CD14-positive monocyte (primary cell): ENCODE measurements around the gene NOP14. TPM values are rescaled to one million over a fixed set of nuclear protein-coding genes. Genes with fewer than 3 reads are reported as not detected.

Experiments used
- DNase-seq, 3 donors: peaks; one replicate each; pipeline ENCODE4 v3.0.0-alpha.2; 2011 to 2022
- H2AFZ ChIP-seq: 2 replicates; pipeline ENCODE4 v1.6.0; 2012; ENCODE audit warnings: mild to moderate bottlenecking, low read depth, low read length, inconsistent platforms; ENCODE audit not compliant: insufficient read depth, poor library complexity, severe bottlenecking
- H3K27ac ChIP-seq, 2 donors: 1 replicate in 1 of 2; 2 replicates in 1 of 2; pipeline ENCODE4 v1.5.1; 2012 to 2013; ENCODE audit warnings: low read length in 2 of 2, control low read depth in 1 of 2, inconsistent platforms in 1 of 2, low read depth in 1 of 2, mild to moderate bottlenecking in 1 of 2
- H3K27me3 ChIP-seq, 2 donors: one replicate each; pipeline versions ENCODE4 v1.6.0 to v1.6.1; 2011 to 2013; ENCODE audit warnings: low read length in 2 of 2; ENCODE audit not compliant: control insufficient read depth in 2 of 2, insufficient read depth in 2 of 2
- H3K36me3 ChIP-seq, 2 donors: replicated peaks in 1 of 2; 1 replicate in 1 of 2; 2 replicates in 1 of 2; pipeline versions ENCODE4 v1.5.1 to v1.6.1; 2012 to 2013; ENCODE audit warnings: low read length in 2 of 2, control low read depth in 1 of 2, inconsistent platforms in 1 of 2, mild to moderate bottlenecking in 1 of 2; ENCODE audit not compliant: insufficient read depth in 2 of 2, control insufficient read depth in 1 of 2
- H3K4me1 ChIP-seq, 2 donors: 1 replicate in 1 of 2; 2 replicates in 1 of 2; pipeline versions ENCODE4 v1.5.1 to v1.6.1; 2012 to 2013; ENCODE audit warnings: low read length in 2 of 2, control low read depth in 1 of 2, inconsistent platforms in 1 of 2, mild to moderate bottlenecking in 1 of 2, moderate library complexity in 1 of 2; ENCODE audit not compliant: insufficient read depth in 2 of 2, control insufficient read depth in 1 of 2
- H3K4me2 ChIP-seq: replicated peaks from 2 replicates; pipeline ENCODE3; 2012; ENCODE audit warnings: low read length, moderate library complexity, mild to moderate bottlenecking; ENCODE audit not compliant: poor library complexity, severe bottlenecking; ENCODE audit errors: extremely low read depth
- H3K4me3 ChIP-seq, 3 experiments: fragments of 200-600 bp in 1 of 3; sonication (generic) in 1 of 3; replicated peaks in 1 of 3; 1 replicate in 2 of 3; 2 replicates in 1 of 3; pipeline ENCODE4 v1.5.1; 2011 to 2013; ENCODE audit warnings: low read length in 3 of 3, mild to moderate bottlenecking in 3 of 3, control low read depth in 2 of 3, low read depth in 2 of 3, inconsistent platforms in 1 of 3, moderate library complexity in 1 of 3
- H3K79me2 ChIP-seq: 2 replicates; pipeline ENCODE4 v1.6.0; 2012; ENCODE audit warnings: mild to moderate bottlenecking, control low read depth, inconsistent platforms, low read length, moderate library complexity; ENCODE audit not compliant: insufficient read depth
- H3K9ac ChIP-seq: 2 replicates; pipeline ENCODE4 v1.6.0; 2017; ENCODE audit warnings: low read length, mild to moderate bottlenecking; ENCODE audit not compliant: insufficient read depth, poor library complexity, severe bottlenecking
- H3K9me3 ChIP-seq, 2 donors: replicated peaks in 1 of 2; 1 replicate in 1 of 2; 2 replicates in 1 of 2; pipeline versions ENCODE4 v1.5.1 to v1.6.1; 2012 to 2013; ENCODE audit warnings: low read length in 2 of 2, control low read depth in 1 of 2; ENCODE audit not compliant: control insufficient read depth in 1 of 2, insufficient read depth in 1 of 2
- H4K20me1 ChIP-seq: 2 replicates; pipeline ENCODE4 v1.6.0; 2012; ENCODE audit warnings: mild to moderate bottlenecking, low read length, control low read depth, moderate library complexity; ENCODE audit not compliant: insufficient read depth
- H3K27ac Mint-ChIP-seq, 7 donors: one replicate each; pipeline ENCODE4 v1.8.0; 2020; ENCODE audit warnings: mild to moderate bottlenecking in 7 of 7, mixed read lengths in 7 of 7, moderate library complexity in 6 of 7, inconsistent platforms in 2 of 7
- H3K27me3 Mint-ChIP-seq, 3 donors: one replicate each; pipeline ENCODE4 v1.8.0; 2021 to 2022; ENCODE audit warnings: low read depth in 3 of 3, mild to moderate bottlenecking in 3 of 3, mixed read lengths in 3 of 3, moderate library complexity in 3 of 3, inconsistent platforms in 1 of 3
- H3K36me3 Mint-ChIP-seq, 2 donors: one replicate each; pipeline ENCODE4 v1.8.0; 2020; ENCODE audit warnings: mixed read lengths in 2 of 2, inconsistent platforms in 1 of 2, mild to moderate bottlenecking in 1 of 2
- H3K4me1 Mint-ChIP-seq: one replicate; pipeline ENCODE4 v1.8.0; 2020; ENCODE audit warnings: mild to moderate bottlenecking, mixed read lengths
- H3K4me3 Mint-ChIP-seq, 2 donors: one replicate each; pipeline ENCODE4 v1.8.0; 2020; ENCODE audit warnings: mild to moderate bottlenecking in 2 of 2, mixed read lengths in 2 of 2, moderate library complexity in 1 of 2
- H3K9me3 Mint-ChIP-seq, 7 donors: one replicate each; pipeline ENCODE4 v1.8.0; 2020 to 2022; ENCODE audit warnings: mixed read lengths in 7 of 7, mild to moderate bottlenecking in 6 of 7, moderate library complexity in 6 of 7, inconsistent platforms in 2 of 7
- WGBS: methylation state at CpG from one replicate; pipeline ENCODE4 v1.1.5; 2013; ENCODE audit warnings: missing lambda C conversion rate; ENCODE audit not compliant: insufficient coverage; 5-methylcytosine and 5-hydroxymethylcytosine counted together
- intact Hi-C, 2 donors: fragments of 100-400 bp; cut with micrococcal nuclease; formaldehyde crosslinking; loops; one replicate each; pipeline versions ENCODE4 v1.15.0 to v1.15.1; 2023
- polyA plus RNA-seq, 3 donors: library from polyadenylated mRNA; depleted of rRNA in 1 of 3; unstranded in 2 of 3; stranded (reverse) in 1 of 3; fragments of 300-500 nt in 2 of 3; fragments of >200 nt in 1 of 3; fragmentation: Illumina TruSeq in 2 of 3; gene quantifications; 1 replicate in 2 of 3; 2 replicates in 1 of 3; pipeline ENCODE4 v1.2.3, GENCODE V29; 2012 to 2021
- TF ChIP-seq, protein P1 (sequence below): fragments of 200-600 bp; IDR thresholded peaks from one replicate; pipeline ENCODE4 v1.8.0; 2022; ENCODE audit warnings: antibody characterized with exemption, mild to moderate bottlenecking

NOP14 gene
- polyA plus RNA-seq, 3 donors: 3.9 to 6.2 (median 4.3) TPM

DNA sequence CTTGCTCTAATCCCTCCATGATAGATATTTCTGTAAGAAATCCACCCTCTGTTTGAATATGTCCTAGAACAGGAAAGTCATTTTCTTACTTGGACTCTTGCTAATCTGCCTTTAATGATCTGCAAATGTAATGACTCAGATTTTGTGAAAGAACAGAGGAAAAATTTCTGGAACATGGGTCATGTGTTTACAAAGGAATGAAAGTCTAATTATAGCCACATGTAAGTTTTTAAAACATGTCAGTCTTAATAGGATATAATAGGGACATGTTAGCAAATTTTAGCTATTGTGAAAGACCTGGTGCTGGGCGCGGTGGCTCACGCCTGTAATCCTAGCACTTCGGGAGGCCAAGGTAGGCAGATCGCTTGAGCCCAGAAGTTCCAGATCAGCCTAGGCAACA lies 47.8 kb upstream of the NOP14 start:
- Mint-ChIP-seq H3K27me3 (peaks cover 0 to 3% (median 0%) of the 10 kb centered on the region in 3 donors), H3K27ac (no peak overlapping the region), H3K4me1 (no peaks in the 10 kb centered on the region), H3K4me3 (no peak overlapping the region), H3K36me3 (no peaks in the 10 kb centered on the region), H3K9me3 (peaks cover 0 to 1% (median 0%) of the 10 kb centered on the region in 7 donors)
- Histone ChIP-seq H3K27me3 (no peaks in the 10 kb centered on the region), H3K36me3 (no peaks in the 10 kb centered on the region), H3K4me1 (no peaks in the 10 kb centered on the region), H4K20me1 (no peaks in the 10 kb centered on the region), H3K4me2 (no peak overlapping the region), H3K9me3 (no peaks in the 10 kb centered on the region), H3K9ac (no peak overlapping the region), H2AFZ (no peak overlapping the region), H3K79me2 (no peaks in the 10 kb centered on the region), H3K27ac (no peak overlapping the region), H3K4me3 (no peak overlapping the region)
- intact Hi-C loops: no loop called here
- TF ChIP-seq, protein P1, sequence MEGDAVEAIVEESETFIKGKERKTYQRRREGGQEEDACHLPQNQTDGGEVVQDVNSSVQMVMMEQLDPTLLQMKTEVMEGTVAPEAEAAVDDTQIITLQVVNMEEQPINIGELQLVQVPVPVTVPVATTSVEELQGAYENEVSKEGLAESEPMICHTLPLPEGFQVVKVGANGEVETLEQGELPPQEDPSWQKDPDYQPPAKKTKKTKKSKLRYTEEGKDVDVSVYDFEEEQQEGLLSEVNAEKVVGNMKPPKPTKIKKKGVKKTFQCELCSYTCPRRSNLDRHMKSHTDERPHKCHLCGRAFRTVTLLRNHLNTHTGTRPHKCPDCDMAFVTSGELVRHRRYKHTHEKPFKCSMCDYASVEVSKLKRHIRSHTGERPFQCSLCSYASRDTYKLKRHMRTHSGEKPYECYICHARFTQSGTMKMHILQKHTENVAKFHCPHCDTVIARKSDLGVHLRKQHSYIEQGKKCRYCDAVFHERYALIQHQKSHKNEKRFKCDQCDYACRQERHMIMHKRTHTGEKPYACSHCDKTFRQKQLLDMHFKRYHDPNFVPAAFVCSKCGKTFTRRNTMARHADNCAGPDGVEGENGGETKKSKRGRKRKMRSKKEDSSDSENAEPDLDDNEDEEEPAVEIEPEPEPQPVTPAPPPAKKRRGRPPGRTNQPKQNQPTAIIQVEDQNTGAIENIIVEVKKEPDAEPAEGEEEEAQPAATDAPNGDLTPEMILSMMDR: no peak
- WGBS: no CpG with 5 or more reads among the region's 5 CpGs
- DNase-seq: no peak

DNA sequence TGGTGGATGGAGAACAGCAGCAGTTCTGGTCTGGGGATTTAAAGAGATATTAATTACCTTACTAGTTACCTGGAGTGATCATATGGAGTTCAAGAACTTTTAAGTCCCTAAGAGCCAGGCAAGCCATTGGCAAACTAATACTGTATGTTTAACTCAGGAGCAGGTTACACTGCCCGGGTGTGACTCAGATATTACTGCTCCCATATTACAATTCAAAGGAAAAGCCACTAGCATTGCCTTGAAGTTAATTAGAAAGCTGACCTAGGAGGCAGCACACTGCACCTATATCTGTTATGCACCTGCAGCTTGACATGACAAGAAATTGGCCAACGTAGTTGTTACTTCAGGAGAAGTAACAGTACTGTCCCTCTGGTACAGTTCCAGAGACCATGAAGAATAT lies 47.4 kb upstream of the NOP14 start:
- no peak overlapping the region for H3K4me2 ChIP-seq
- intact Hi-C loops: no loop called here
- H4K20me1 ChIP-seq: no peaks in the 10 kb centered on the region
- H2AFZ ChIP-seq: no peak overlapping the region
- no peak overlapping the region for H3K27ac ChIP-seq
- no peaks in the 10 kb centered on the region for H3K9me3 ChIP-seq
- no peak for DNase-seq
- Mint-ChIP-seq H3K36me3 (no peaks in the 10 kb centered on the region), H3K27me3 (peaks cover 0 to 3% (median 0%) of the 10 kb centered on the region in 3 donors), H3K9me3 (no peaks in the 10 kb centered on the region), H3K27ac (no peak overlapping the region), H3K4me1 (no peaks in the 10 kb centered on the region), H3K4me3 (no peak overlapping the region)
- H3K4me1 ChIP-seq: no peaks in the 10 kb centered on the region
- 100% methylated on average over 2 of the region's 2 CpGs for WGBS
- no peak overlapping the region for H3K4me3 ChIP-seq
- H3K9ac ChIP-seq: no peak overlapping the region
- H3K27me3 ChIP-seq: no peaks in the 10 kb centered on the region
- no peaks in the 10 kb centered on the region for H3K36me3 ChIP-seq
- no peaks in the 10 kb centered on the region for H3K79me2 ChIP-seq
- TF ChIP-seq, protein P1: no peak
